Measurements from ENCODE around the gene PRDM8. TPM values are rescaled to one million over a fixed set of nuclear protein-coding genes. Genes with fewer than 3 reads are reported as not detected.

Gene PRDM8
- total and polyA plus RNA-seq, 2 of the 8 experiments (the other 6 are each of a cell fraction or from before 2014, with no cell fraction given): not detected

GRCh38 chr4:80197601-80198440 is 518 bp downstream of the PRDM8 start:
- no peak overlapping the region for H4K8ac ChIP-seq (ENCODE audit: extremely low read depth, insufficient read depth, low read length)
- H2AFZ ChIP-seq (ENCODE audit: low read length): no peak overlapping the region
- H2BK12ac ChIP-seq (ENCODE audit: low read depth, low read length): no peak overlapping the region
- POLR2A ChIA-PET (ENCODE audit: partially characterized antibody): interaction anchor here (0.9 to 1.3 kb wide), 2 partner anchors 12 to 68 kb away, joined by 3 read pairs; no protein-coding TSS in a partner anchor
- no peak overlapping the region for H2BK15ac ChIP-seq (ENCODE audit: low read length)
- H3K23ac ChIP-seq (ENCODE audit: insufficient read length): no peak overlapping the region
- H2BK5ac ChIP-seq (ENCODE audit: low read depth, low read length): no peak overlapping the region
- H3K4me1 ChIP-seq (replicated peaks in 1 of 4; ENCODE audit: control insufficient read depth in 3 of 4, insufficient read depth in 4 of 4, low read length in 3 of 4): peaks cover 4 to 17% (median 8%) of the 10 kb centered on the region in 4 experiments
- no peak overlapping the region for H3K56ac ChIP-seq (replicated peaks; ENCODE audit: insufficient read length, low read depth, low read length)
- H2AK5ac ChIP-seq (ENCODE audit: low read depth, low read length): no peak overlapping the region
- H3K36me3 ChIP-seq (ENCODE audit: control insufficient read depth in 2 of 4, insufficient read depth in 4 of 4, low read length in 3 of 4): peaks cover 0 to 6% (median 0%) of the 10 kb centered on the region in 4 experiments; a peak in 1 of 8 replicates
- H3K27me3 ChIP-seq (replicated peaks in 1 of 4; ENCODE audit: control insufficient read depth in 3 of 4, extremely low read depth in 1 of 4, insufficient read depth in 3 of 4, low read length in 3 of 4): peaks cover 90 to 100% (median 96%) of the 10 kb centered on the region in 4 experiments
- no peak overlapping the region for H2BK20ac ChIP-seq (ENCODE audit: low read length)
- 2 to 100% methylated on average over 2 to 45 of the region's 45 CpGs for WGBS, 2 experiments (ENCODE audit: extremely low coverage in 1 of 2, insufficient coverage in 1 of 2, insufficient read length in 1 of 2, insufficient replicate concordance in 2 of 2, low coverage in 1 of 2, low lambda C conversion rate in 2 of 2, missing lambda C conversion rate in 1 of 2)
- no peak for FAIRE-seq
- no peak overlapping the region for H2BK120ac ChIP-seq (replicated peaks; ENCODE audit: low read depth, low read length)
- H3K9me3 ChIP-seq (ENCODE audit: insufficient read depth in 2 of 2, low read depth in 1 of 2, low read length in 1 of 2): no peaks in the 10 kb centered on the region
- peak overlapping the region; percentile 67 to 75 for H3K4me2 ChIP-seq (ENCODE audit: insufficient read depth in 1 of 2, low read depth in 2 of 2, low read length in 2 of 2)
- H3K23me2 ChIP-seq (ENCODE audit: low read depth, low read length): no peaks in the 10 kb centered on the region; the same call in 1 of the 2 replicates
- H3K4ac ChIP-seq (replicated peaks; ENCODE audit: insufficient read length, low read depth, low read length): no peak overlapping the region
- no peak overlapping the region for H3K14ac ChIP-seq (ENCODE audit: insufficient read length)
- no peak overlapping the region for H4K91ac ChIP-seq (replicated peaks; ENCODE audit: insufficient read length, low read length)
- H3K27ac ChIP-seq (ENCODE audit: low read depth, low read length): no peak overlapping the region
- H4K5ac ChIP-seq (ENCODE audit: insufficient read length, low read depth, low read length): no peak overlapping the region
- CTCF ChIA-PET (ENCODE audit: partially characterized antibody): interaction anchor here (1.1 to 9.2 kb wide), 4 partner anchors 12 to 73 kb away, joined by 3 to 170 read pairs (median 8); no protein-coding TSS in a partner anchor
- peak overlapping the region in 3 of 4 experiments; percentile 7 to 47 (median 7); a peak in 5 of 8 replicates for H3K4me3 ChIP-seq (ENCODE audit: extremely low read depth in 1 of 4, insufficient read depth in 2 of 4, low read depth in 3 of 4, low read length in 4 of 4)
- H3K79me2 ChIP-seq (ENCODE audit: control insufficient read depth in 1 of 2, insufficient read depth in 2 of 2, low read length in 2 of 2): no peaks in the 10 kb centered on the region
- H4K20me1 ChIP-seq (replicated peaks in 1 of 2; ENCODE audit: control insufficient read depth in 1 of 2, insufficient read depth in 2 of 2, low read length in 2 of 2): peaks cover 24 to 33% of the 10 kb centered on the region in 2 experiments
- H3K79me1 ChIP-seq (ENCODE audit: low read depth, low read length): no peaks in the 10 kb centered on the region
- H3K9ac ChIP-seq (replicated peaks in 1 of 4; ENCODE audit: extremely low read depth in 1 of 4, low read depth in 3 of 4, low read length in 3 of 4): no peak overlapping the region
- peak in 1 of 2 experiments; percentile 73 for DNase-seq (ENCODE audit: low read depth in 1 of 2, low spot score in 2 of 2)
- H3K18ac ChIP-seq (ENCODE audit: extremely low read depth, low read length): no peak overlapping the region
- 0 out of 2 replicates have a peak, but pooled peaks have one; percentile 6 for TF ChIP-seq MAX (IDR thresholded peaks at IDR 0.05)
- peak; percentile 90 for TF ChIP-seq EZH2 (IDR thresholded peaks at IDR 0.05; ENCODE audit: low read depth, low read length, severe bottlenecking)
- no peak for TF ChIP-seq EP300 (IDR thresholded peaks at IDR 0.05; ENCODE audit: borderline replicate concordance in 1 of 2, low read depth in 2 of 2, low read length in 2 of 2)
- 0 out of 2 replicates have a peak, but pooled peaks have one; percentile 8 for TF ChIP-seq EGR1 (IDR thresholded peaks at IDR 0.05; ENCODE audit: borderline replicate concordance, low read depth, low read length)
- TF ChIP-seq CTCF (IDR thresholded peaks at IDR 0.05; ENCODE audit: control extremely low read depth in 1 of 3, insufficient read depth in 1 of 3, low read depth in 1 of 3, low read length in 3 of 3): no peak
- no peak for TF ChIP-seq TEAD4 (IDR thresholded peaks at IDR 0.05; ENCODE audit: low read depth, low read length)
- no peak for TF ChIP-seq TCF12 (IDR thresholded peaks at IDR 0.05; ENCODE audit: low read depth, low read length)
- 0 out of 2 replicates have a peak, but pooled peaks have one; percentile 17 for TF ChIP-seq CBX8 (IDR thresholded peaks at IDR 0.05; ENCODE audit: borderline replicate concordance, low read depth, low read length)

Measured in H1 (cell line).